ENCODE measurements around the gene PSMB10.
A peak's percentile ranks its signal among the peaks of the same experiment; 100 is the strongest.

- TF ChIP-seq CTCF (conservative IDR thresholded peaks at IDR 0.05 in 1 of 2, IDR thresholded peaks at IDR 0.05 in 1 of 2; ENCODE audit: low read depth in 1 of 2, low read length in 2 of 2) (peak in 1 of 2 donors; percentile 4), EZH2 (IDR thresholded peaks at IDR 0.05; ENCODE audit: low read length, missing control alignments) (no peak)
These were observed 19.4 kb downstream of the PSMB10 start for GRCh38 chr16:67917140-67917851.

Data from fibroblast of lung (primary cell).